Stromal cell of bone marrow (primary cell): Measurements from ENCODE around the gene DNAJC5.
A peak's percentile ranks its signal among the peaks of the same experiment; 100 is the strongest.
"Not testable (repeated sequence)": the region's sequence is repeated elsewhere in the genome, so short reads cannot be mapped to it uniquely, and the experiment has no call there.

ENCODE experiments used
- DNase-seq: peaks from one replicate; pipeline ENCODE4 v3.0.0-alpha.2; 2012; ENCODE audit warnings: low read depth

Gene DNAJC5

DNA sequence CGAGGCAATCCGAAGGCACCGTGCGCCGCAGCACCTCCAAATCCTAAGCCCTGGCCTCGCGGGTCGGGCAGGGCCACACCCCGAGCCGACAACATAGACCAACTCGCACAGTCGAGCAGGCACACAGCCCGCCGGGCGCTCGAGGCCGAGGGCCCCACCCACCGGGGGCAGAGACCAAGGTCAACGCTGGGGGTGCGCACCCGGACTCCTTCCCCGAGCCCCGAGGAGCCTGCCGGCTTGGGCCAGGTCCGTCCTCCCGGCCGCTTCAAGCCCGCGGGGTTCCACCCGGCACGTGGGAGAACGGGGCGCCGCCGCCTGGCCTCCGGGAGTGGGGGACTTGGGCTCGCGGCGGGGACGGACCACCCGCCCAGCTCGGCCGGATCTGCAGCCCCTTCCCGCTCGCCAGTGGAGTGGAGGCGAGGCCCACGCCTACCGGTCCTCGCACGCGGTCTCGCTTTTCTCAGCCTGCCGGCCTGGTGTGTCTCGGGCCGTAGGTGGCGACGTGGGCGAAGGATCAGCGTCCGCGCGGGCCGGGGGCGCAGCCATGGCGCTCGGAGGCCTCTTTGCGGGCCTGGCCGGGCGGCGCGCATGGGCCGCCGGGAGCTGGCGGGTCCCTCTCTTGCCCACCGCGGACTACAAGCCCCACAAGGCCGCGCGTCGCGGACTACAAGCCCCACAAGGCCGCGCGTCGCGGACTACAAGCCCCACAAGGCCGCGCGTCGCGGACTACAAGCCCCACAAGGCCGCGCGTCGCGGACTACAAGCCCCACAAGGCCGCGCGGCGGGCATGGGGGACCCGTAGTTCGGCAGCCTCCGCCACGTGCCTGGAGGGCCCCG lies 61.1 kb downstream of the DNAJC5 start, which contains the start of gene UCKL1:
UCKL1 (minus strand) TSS at position 590 of the 837 bp plus-strand sequence; CDS start at position 546, 44 bp downstream.
- DNase-seq: peak; percentile 83

DNA sequence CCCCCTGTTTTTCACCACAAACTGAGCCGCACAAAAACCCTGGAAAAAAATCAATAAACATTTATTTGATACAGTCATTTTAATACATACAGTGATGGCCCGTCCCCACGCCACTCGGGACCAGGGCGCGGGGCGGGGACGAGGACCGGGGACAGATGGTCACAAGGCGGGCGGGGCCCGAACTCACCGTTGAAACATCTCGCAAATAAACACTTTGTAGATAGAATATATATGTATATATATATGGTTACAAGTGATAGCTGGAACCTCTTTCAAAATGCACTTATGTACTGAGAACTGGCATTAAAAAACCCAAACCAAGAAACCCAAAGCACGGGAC lies 61.7 kb downstream of the DNAJC5 start:
- no peak for DNase-seq

DNA sequence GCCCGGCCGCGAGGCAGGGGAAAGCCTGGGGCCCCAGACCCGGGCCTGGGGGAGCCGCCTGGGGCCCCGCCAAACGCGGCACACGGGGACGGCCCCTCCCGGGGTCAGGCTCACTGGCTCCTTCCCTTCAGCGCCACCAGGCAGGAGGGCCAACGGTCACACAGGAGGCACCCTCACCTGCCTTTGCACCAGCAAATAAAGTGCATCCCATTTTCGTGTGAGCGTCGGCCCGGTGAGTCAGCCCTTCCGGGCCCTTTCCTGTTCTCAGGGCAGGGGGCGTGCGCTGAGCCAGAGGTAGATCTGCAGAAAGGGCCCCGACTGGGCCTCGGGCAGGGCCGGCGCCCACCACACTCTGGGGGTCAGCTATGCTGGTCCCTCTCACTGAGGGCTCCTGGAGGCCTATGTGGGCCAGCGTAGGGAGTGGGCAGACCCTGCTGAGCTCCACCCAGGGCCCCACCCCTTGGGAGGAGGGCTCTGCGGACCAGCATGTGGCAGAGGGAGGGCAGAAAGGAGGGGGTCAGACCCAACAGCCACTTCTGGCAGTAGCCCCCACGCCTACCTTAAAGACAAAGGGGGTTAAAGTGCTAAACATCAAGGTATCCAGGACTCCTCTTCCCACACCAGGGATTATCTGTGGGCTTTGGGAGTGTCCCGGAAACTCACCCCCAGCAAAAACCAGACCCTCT lies 62.2 kb downstream of the DNAJC5 start:
- no peak for DNase-seq

DNA sequence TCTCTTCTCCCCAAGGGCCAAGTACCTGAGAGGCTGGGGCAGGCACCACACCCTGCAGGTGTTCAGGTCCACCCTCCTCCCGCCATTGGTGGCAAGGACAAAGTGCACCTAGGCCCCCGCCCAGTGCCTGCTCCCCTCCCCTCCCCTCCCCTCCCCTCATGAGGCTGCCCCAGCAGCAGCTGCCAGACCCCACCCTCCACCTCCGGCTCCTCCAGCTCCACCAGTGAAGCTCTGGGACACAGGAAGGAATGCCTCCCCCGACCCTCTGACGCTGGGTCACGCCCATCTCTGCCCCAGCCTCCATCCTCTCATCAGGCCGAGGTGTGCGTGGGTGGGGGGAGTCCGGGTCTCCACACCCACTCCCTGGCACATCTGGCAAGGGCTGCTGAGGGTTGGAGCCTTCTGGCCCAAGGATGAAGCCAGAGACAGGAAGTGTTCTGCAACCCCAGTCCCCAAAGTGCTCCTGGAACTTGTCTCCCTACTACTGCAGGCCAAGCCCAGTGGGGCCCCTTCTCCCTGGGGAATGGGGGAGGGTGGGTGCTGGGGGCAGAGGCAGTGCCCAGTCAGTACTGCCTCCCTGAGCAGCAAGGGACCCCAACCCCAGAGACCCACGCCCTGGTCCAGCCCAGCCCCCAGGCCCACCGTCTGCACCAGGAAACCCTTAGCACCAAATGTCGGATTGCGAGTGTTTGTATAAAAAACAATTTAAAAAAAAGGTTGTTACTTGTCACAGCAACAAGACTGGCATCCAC lies 62.9 kb downstream of the DNAJC5 start:
- no peak for DNase-seq

DNA sequence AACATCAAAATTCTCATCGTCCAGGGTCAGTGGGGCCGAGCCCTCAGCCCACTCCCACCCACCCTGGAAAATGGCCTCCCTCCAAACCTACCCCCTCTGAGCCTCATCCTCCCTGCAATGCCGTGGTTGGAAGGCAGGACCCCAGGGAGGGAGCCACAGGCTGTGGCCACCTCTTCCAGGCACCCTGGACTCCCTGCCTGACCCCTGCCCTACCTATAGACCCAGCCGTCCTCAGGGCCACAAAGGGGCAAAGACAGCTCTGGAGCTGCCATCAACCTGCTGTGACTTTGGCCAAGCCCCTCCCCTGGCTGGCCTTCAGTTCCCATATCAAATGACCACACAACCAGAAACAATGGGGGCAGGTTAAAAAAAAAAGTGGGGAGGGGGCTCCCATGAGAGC lies 63.5 kb downstream of the DNAJC5 start:
- DNase-seq: no peak

DNA sequence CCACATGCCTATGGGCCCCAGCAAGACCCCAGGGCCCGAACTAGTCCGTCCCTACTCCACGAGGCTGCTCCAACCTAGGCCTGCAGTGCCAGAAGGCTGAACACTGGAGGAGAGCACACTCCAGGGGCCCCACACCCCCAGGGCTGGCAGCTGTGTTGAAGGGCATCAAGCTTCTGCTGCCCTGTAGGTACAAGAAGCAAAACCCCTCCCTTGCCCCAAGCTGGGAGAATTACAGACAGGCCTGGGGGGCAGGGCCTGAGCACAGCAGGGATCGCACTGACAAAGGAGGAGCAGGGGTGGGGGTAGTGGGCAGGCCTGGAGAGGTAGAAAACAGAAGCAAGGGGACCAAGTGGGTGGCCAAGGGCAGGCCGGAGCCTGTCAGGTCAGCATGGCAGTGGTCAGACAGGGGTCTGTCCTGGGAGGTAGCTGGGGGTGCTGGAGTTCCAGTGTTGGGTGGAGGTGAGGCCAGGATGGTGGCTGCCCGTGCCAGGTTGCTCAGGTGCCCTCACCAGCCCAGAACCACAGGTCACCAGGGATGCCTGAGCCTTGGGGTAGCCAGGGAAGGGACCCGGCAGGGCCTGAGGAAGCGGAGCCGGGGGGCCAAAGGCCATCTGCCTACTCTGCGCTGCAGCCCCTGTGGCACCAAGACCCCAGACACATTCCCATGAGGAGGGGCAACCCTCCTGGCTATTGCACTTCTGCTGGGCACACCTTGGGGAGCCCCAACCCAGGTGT lies 64.2 kb downstream of the DNAJC5 start:
- no peak for DNase-seq

DNA sequence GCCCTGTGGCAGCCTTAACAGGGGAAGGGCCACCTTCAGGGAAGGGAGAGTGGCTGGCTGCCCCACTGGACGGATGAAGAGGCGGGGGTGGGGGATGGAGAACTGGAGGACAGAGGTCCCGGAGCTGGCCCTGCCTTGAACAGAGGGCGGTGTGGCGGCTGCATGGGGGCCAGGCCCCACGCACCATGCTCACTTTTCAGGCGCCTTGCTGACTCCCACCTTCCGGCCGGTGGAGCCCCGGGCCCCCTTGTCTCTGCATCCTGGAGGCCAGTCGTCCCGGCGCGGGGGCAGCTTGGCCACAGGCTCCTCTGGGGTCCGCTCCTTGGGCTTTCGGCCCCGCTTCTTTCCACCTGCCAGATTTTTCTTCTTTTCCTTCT lies 64.8 kb downstream of the DNAJC5 start:
- no peak for DNase-seq

DNA sequence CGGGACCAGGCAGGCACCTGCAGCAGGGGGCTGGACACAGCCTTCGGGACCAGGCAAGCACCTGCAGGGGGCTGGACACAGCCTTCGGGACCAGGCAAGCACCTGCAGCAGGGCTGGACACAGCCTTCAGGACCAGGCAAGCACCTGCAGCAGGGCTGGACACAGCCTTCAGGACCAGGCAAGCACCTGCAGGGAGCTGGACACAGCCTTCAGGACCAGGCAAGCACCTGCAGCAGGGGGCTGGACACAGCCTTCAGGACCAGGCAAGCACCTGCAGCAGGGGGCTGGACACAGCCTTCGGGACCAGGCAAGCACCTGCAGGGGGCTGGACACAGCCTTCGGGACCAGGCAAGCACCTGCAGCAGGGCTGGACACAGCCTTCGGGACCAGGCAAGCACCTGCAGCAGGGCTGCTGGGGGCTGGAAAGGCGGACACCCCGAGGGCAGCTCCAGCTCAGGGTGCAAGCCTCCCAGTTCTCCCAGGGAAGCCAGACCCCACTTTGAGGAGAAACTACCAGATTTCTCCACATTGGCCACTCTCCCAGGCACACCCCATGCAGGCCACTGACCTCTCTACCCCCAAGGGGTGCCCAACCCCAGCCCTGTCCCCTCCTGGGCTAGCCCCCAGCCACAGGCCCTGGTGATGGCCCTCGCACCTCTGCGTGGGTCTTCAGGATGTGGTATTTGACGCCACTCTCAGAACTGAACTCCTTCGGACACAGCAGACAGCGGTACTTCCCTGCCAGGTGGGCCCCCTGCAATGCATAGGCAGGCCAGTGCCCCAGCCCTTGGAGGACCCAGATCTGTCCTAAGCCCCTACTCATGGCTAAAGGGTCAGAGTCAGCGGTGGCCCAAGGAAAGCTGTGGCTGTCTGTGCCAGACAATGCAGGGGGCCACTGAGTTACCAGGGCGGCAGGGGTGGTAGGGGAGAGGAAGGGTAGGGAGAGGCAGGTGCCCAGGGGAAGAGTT lies 66.0 kb downstream of the DNAJC5 start:
- not testable (repeated sequence) for DNase-seq

GRCh38 chr20:63961664-63962425 lies 66.9 kb downstream of the DNAJC5 start:
- no peak for DNase-seq

- DNase-seq: no peak
These were observed 67.8 kb downstream of the DNAJC5 start for GRCh38 chr20:63962426-63963347.

DNA sequence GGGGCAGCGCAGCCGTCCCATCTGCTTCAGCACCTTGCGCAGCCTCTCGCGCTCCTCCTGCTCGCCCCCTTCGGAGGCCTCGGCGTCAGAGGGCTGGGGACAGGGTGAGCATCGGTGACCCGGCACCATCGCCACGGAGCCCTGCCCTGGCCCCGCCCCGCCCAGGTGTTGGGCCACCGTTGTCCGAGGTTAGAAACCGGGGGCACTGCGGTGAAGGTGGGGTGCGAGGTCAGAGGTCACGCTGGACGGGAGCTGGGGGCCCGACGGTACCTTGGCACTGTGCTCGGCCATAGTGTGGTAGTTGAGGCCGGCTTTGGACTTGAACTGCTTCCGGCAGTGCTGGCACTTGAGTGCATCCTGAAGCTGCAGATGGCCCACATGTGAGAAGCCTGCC lies 68.4 kb downstream of the DNAJC5 start:
- no peak for DNase-seq

DNA sequence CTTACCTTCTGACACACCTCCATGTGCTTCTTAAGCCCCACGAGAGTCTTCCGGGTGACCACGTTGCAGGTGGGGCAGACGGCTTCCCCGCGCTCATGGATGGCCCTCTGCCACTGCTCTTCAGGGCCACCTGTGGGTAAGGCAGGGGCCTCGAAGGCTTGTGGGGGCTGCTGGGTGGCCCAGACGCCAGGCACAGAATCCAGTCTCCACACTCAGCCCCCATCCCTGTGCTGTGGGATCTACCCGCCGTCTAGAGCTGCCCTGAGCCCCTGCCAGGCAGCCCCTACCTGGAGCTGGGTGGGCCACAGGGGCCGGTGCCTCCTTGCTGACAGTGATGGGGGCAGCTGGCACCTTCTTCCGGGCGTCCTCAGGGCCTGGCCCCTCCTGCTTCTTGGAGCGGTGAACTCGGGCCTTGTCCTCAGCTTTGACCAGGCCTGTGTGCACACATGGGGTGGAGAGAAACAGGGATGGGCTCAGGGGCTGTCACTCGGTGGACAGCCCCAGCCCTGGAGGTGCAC lies 68.9 kb downstream of the DNAJC5 start:
- no peak for DNase-seq

DNA sequence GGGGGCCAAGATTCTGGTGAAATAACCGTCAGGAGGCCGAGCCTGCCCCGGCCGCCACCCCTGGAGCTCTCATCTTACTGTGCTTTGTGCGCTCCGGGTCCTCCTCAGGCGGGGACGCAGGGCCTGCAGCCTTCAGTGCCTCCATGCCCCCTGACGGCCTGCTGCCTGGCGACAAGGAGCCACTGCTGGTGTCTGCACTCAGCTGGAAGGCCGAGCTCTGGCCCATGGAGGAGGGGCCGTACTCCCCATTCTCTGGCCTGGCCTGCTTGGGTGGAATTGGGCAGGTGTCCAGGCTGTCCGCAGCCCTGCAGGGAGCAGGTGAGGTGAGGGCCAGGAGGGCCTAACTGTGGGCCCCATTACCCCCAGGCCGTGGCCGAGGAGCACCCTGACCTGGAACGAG lies 69.5 kb downstream of the DNAJC5 start:
- DNase-seq: no peak

DNA sequence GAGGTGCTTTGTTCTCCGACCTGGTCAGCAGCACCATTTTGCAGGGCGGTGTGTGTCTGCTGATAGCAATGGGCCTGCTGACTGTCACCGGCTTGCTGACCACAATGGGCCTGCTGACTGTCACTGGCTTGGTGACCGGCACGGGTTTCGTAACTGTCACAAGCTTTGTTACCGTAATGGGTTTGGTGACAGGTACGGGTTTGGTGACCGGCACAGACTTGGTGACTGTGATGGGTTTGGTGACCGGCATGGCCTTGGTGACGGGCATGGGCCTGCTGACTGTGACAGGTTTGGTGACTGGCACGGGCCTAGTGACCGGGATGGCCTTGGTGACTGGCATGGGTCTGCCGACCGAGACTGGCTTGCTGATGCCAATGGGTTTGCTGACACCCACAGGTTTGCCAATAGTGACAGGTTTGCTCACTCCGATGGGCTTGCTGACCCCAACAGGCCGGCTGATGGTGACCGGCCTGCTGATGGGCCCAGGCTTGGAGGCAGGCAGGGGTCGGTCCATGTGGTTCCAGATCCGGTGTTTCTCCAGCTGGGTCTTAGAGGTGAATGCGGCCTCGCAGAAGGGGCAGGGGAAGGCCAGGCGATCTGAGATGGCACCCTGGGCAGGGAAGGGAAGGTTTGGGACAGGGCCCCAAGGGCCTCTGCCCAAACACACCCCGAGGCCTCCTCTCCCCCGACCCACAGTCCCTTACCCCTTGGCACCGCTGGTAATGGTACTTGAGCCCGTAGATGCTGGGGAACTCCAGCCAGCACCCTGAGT lies 71.4 kb downstream of the DNAJC5 start:
- no peak for DNase-seq

GRCh38 chr20:63966944-63967322 lies 72.0 kb downstream of the DNAJC5 start:
- DNase-seq: no peak

- DNase-seq: no peak
These were observed 72.6 kb downstream of the DNAJC5 start for GRCh38 chr20:63967330-63968135.
